IMR-90 (cell line): ENCODE measurements around the gene CCDC171.

Source experiments
- BHLHE40 ChIP-seq: fragments of 150-350 bp; IDR thresholded peaks from 2 replicates; pipeline ENCODE4 v1.6.1; 2016; ENCODE audit warnings: mild to moderate bottlenecking, low read depth, low read length
- CEBPB ChIP-seq: IDR thresholded peaks from 2 replicates; pipeline ENCODE4 v1.6.1; 2012; ENCODE audit warnings: low read depth, low read length, improper control_type of control experiment
- CHD1 ChIP-seq: IDR thresholded peaks from 2 replicates; pipeline ENCODE4 v1.6.1; 2012; ENCODE audit warnings: low read depth, low read length, improper control_type of control experiment
- CTCF ChIP-seq: conservative IDR thresholded peaks from 2 replicates; pipeline ENCODE4 v1.5.1; 2012; ENCODE audit warnings: mild to moderate bottlenecking, low read depth, low read length, improper control_type of control experiment
- ELK1 ChIP-seq: fragments of 150-350 bp; IDR thresholded peaks from 2 replicates; pipeline ENCODE4 v1.6.1; 2016; ENCODE audit warnings: low read depth, mild to moderate bottlenecking, low read length, moderate library complexity, borderline replicate concordance
- MAFK ChIP-seq: IDR thresholded peaks from 2 replicates; pipeline ENCODE4 v1.6.1; 2012; ENCODE audit warnings: low read depth, low read length, improper control_type of control experiment
- MAZ ChIP-seq: IDR thresholded peaks from 2 replicates; pipeline ENCODE4 v1.6.1; 2012; ENCODE audit warnings: low read depth, mild to moderate bottlenecking, low read length, improper control_type of control experiment, moderate library complexity, borderline replicate concordance
- MXI1 ChIP-seq: IDR thresholded peaks from 2 replicates; pipeline ENCODE4 v1.6.1; 2012; ENCODE audit warnings: low read depth, mild to moderate bottlenecking, low read length, moderate library complexity, borderline replicate concordance
- NFE2L2 ChIP-seq: fragments of 150-350 bp; IDR thresholded peaks from 2 replicates; pipeline ENCODE4 v1.6.1; 2016; ENCODE audit warnings: low read depth, mild to moderate bottlenecking, low read length
- POLR2A ChIP-seq: IDR thresholded peaks from 2 replicates; pipeline ENCODE4 v1.6.1; 2012; ENCODE audit warnings: mild to moderate bottlenecking, low read depth, low read length
- RAD21 ChIP-seq: IDR thresholded peaks from 2 replicates; pipeline ENCODE4 v1.6.1; 2012; ENCODE audit warnings: low read length, improper control_type of control experiment
- RFX5 ChIP-seq: IDR thresholded peaks from 2 replicates; pipeline ENCODE4 v1.8.0; 2012; ENCODE audit warnings: low read depth, mild to moderate bottlenecking, low read length, moderate library complexity
- SMC3 ChIP-seq: fragments of 150-350 bp; IDR thresholded peaks from 2 replicates; pipeline ENCODE4 v1.6.1; 2016; ENCODE audit warnings: low read depth, mild to moderate bottlenecking, antibody characterized with exemption, low read length, moderate library complexity
- USF2 ChIP-seq: fragments of 150-350 bp; IDR thresholded peaks from 2 replicates; pipeline ENCODE4 v1.6.1; 2017; ENCODE audit warnings: mild to moderate bottlenecking, antibody characterized with exemption, low read length, low read depth

GRCh38 chr9:15743512-15743911 lies 190.7 kb downstream of the CCDC171 start:
- TF ChIP-seq CTCF: no peak
- TF ChIP-seq ELK1: no peak
- TF ChIP-seq BHLHE40: no peak
- no peak for TF ChIP-seq SMC3
- no peak for TF ChIP-seq POLR2A
- TF ChIP-seq CEBPB: no peak
- no peak for TF ChIP-seq MXI1
- no peak for TF ChIP-seq RAD21
- TF ChIP-seq RFX5: no peak
- TF ChIP-seq MAFK: no peak
- no peak for TF ChIP-seq MAZ
- no peak for TF ChIP-seq USF2
- TF ChIP-seq NFE2L2: no peak
- TF ChIP-seq CHD1: no peak
